Stimulated activated CD4-positive, alpha-beta T cell treated with anti-CD3 and anti-CD28 coated beads, Interleukin-1b, Interleukin-23, amount 100 ng/mL, for 48 hours (primary cell): Measurements from ENCODE around the gene MX2.

Experiments
- DNase-seq: peaks from one replicate; pipeline ENCODE4 v3.0.0-alpha.2; 2020

MX2 gene

GRCh38 chr21:41366522-41367151, 4.8 kb downstream of the MX2 start:
- peak; percentile 22 for DNase-seq

GRCh38 chr21:41367301-41367944, 5.6 kb downstream of the MX2 start:
- DNase-seq, result no peak

GRCh38 chr21:41367945-41368734, 6.3 kb downstream of the MX2 start:
- no peak for DNase-seq

GRCh38 chr21:41368735-41369104, 6.9 kb downstream of the MX2 start:
- no peak for DNase-seq

- peak; percentile 25 for DNase-seq
These were observed 7.5 kb downstream of the MX2 start for GRCh38 chr21:41369105-41369919.

GRCh38 chr21:41369920-41370839, 8.4 kb downstream of the MX2 start:
- peak; percentile 47 for DNase-seq

GRCh38 chr21:41370840-41371684, 9.2 kb downstream of the MX2 start:
- DNase-seq, result no peak

- no peak for DNase-seq
These were observed 9.8 kb downstream of the MX2 start for GRCh38 chr21:41371685-41372030.

GRCh38 chr21:41373253-41373652, 11.4 kb downstream of the MX2 start:
- DNase-seq, result no peak

GRCh38 chr21:41373763-41374162, 11.9 kb downstream of the MX2 start:
- no peak for DNase-seq

- DNase-seq, result no peak
These were observed 12.4 kb downstream of the MX2 start for GRCh38 chr21:41374177-41374712.

- DNase-seq, result peak; percentile 53
These were observed 13.2 kb downstream of the MX2 start for GRCh38 chr21:41374867-41375533.

GRCh38 chr21:41375875-41376274, 14.0 kb downstream of the MX2 start:
- DNase-seq, result no peak

GRCh38 chr21:41377715-41378114, 15.9 kb downstream of the MX2 start:
- no peak for DNase-seq

GRCh38 chr21:41378849-41379248, 17.0 kb downstream of the MX2 start:
- DNase-seq, result no peak

GRCh38 chr21:41379901-41380300, 18.1 kb downstream of the MX2 start:
- no peak for DNase-seq

- no peak for DNase-seq
These were observed 19.9 kb downstream of the MX2 start for GRCh38 chr21:41381731-41382130.

- no peak for DNase-seq
These were observed 25.4 kb downstream of the MX2 start for GRCh38 chr21:41387042-41387819.

- DNase-seq, result no peak
These were observed 26.0 kb downstream of the MX2 start for GRCh38 chr21:41387824-41388223.

GRCh38 chr21:41388259-41388658, 26.4 kb downstream of the MX2 start:
- DNase-seq, result no peak
